NCI-H748 (cell line): ENCODE data around the gene PLCXD3.

Source experiments
- DNase-seq: peaks from one replicate; lab custom pipeline; 2025; ENCODE audit not compliant: unreplicated experiment; lab: John Stamatoyannopoulos, UW

Gene PLCXD3

DNA sequence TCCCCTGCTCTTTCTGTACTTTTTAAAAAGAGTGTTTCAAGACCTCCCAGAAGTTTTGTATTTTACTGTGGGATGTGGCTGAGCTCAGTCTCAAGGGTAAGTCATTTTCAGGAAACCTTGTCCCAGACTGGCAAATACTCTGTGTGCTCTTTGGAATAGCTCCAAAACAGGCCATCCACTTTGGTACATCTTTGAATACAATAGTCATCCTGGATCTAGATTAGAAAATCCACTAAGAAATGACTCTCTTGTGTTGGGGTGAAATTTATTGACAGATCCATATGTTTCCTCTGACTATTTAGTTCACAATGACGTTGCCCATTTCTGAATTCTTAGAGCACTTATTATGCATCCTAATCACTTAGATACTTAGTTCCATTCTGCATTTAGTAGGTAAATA is 95.2 kb downstream of the PLCXD3 start:
- no peak for DNase-seq

DNA sequence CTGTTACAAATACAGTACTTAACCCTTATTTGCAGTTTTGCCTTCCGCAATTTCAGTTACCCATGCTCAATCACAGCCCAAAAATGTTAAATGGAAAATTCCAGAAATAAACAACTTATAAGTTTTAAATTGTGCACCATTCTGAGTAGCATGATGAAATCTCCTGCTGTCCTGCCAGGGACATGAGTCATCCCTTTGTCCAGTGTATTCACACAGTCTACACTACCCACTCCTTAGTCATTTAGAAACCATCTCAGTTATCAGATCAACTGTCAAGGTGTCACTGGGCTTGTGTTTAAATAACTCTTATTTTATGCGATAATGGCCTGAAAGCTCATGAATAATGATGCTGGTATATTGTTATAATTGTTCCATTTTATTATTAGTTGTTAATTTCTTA is 95.8 kb downstream of the PLCXD3 start:
- no peak for DNase-seq

DNA sequence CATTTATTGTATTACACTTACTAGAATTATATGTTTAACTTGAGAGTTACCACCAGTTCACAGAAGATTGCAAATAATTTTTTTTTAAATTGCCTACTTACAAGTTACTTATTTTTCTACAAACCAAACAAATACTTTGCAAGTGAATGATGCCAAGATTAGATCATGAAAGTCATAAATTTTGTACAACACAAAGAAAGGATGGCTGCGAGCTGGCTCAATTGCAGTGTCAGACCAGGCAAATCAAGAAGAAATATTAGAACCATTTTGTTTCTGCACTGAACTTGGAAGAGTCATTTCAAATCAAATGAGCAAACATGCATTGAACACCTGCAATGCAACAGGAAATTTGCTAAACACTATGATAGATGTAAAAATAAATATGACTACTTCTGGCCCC is 97.3 kb downstream of the PLCXD3 start:
- no peak for DNase-seq

DNA sequence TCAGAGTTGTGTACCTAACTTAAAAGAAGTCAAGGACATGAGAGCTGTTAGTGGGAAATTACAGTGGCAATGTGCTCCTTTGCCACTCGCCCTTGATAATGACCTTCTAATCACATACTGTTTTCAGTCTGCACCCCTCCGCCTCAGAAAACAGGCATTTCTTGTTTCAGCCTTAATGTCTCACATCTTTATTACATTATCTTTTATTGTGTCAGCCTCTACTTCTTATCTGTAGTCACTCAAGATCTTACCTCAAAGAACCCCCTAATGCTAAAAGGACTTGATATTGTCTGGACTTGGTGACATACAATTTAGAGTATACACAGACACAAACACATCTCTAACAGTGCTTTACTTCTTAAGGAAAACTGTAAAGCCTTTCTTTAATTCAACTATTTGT is 97.9 kb downstream of the PLCXD3 start:
- DNase-seq = no peak

DNA sequence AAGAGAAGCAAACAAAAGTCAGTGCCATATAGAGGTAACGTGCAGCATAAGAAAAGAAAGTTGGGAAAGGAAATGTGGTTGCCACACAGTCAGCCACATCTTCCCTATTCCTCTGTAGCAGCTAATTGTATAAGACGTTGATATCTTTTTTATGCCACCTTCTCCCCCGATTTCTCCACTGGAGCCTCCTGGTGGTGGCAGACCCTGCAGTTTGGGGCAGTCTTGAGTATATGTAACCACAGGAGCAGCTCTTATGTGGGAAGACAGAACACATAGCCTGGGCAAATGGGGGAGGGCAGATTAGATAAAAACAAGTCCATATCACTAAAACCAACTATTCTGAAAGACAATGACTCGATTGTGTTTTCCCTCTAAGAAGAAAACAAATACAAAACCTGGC is 99.7 kb downstream of the PLCXD3 start:
- DNase-seq = no peak

DNA sequence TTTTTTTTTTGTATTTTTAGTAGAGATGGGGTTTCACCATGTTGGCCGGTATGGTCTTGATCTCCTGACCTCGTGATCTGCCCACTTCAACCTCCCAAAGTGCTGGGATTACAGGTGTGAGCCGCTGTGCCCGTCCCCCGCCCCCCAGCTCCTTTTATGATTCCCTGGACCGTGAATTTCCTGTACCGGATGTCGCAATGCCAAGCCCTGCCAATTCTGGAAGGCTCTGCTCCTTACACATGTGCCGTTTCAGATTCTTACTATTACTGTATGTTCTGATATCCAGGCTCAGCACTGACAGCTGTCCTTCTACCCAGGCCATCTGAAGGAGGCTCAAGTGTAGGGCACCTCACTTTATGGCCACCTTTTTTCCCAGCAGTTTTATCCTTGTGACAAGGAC is 100.1 kb downstream of the PLCXD3 start:
- DNase-seq = peak; percentile 25

DNA sequence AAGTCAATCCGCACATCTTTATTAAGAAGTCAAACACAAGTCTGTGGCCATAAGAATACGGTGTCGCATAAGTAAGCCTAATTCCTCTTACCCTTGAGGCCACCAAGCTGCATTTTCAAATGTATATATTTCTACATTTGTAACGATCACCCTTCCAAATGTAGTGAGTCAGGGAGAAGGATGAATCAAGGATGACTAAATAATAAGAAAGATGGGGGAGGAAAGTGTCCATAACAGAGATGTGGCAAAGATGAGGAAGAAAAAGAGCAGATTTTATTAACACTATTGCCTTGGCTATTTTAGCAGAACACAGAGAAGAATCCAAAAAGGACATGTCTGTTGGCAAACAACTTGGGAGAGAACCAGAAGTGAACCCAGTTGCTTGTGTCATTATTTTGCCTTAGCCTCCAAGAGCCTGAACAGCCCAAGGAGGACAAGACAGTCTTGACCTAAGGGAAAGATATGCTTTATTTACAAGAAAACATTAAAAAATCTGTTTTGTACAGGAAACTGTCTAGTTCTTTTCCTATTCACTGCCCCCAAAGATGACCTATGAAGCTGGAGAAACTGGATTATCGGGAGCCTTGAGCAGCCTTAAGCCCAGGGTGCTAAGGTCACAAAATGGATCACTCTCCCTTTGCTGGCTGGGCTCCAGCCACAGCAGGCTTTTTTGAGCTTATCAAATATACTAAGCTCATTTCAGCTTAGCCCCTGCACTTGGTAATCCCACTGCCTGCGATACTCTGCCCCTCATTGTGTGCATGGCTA is 101.5 kb downstream of the PLCXD3 start:
- DNase-seq = no peak

DNA sequence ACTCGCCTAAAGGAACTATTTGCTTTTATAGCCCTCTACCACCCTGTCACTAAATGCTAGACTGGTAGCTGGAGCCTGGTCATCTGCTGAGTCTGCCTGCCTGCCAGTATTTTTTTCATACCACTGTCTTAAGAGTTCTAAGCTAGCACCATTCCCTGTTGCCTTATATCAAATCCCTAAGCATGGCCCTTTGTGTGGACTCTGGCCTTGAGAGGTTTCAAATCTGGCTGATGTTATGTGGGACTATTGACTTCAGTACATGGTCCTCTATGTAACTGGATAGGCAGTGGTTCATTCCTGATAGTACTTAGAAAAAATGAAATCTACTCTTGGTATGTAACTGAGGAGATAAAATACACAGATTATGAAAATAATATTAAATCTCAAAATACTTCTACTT is 103.5 kb downstream of the PLCXD3 start:
- DNase-seq = no peak

DNA sequence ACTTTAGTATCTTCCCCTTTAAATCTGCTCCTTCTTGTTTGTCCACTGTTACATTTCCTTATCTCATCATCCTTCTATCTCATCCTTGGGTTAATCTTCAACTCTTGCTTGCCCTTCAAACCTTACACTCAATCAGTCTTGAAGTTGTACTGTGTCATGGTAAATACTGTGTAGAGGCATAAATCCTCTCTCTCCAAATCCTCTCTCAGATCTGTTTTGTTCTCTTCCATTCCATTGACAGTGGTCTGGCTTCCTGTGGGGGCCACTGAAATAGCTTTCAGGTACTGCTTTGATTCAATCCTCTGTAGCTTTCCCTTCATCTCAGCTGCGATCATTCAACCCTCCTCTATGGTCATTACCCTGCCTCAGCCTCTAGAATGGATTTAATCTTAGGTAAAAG is 104.0 kb downstream of the PLCXD3 start:
- no peak for DNase-seq

DNA sequence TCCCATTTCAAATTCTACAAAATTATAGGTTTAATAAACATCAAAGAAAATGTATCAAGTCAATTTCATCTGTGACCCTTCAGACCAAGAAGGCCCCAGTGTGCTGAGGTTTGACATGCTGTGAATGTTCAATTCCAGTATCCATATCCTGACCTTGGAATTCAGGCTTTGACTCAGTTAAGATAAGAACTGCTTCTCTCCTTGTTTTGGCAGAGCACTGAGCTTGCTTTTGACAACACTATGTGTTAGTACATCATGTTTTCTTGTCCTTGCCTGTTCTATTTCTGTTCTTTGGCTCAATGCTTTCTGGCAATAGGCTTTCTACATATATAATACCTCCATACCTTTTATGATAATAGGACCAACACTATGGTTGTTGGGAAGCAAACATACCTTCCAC is 105.6 kb downstream of the PLCXD3 start:
- no peak for DNase-seq

DNA sequence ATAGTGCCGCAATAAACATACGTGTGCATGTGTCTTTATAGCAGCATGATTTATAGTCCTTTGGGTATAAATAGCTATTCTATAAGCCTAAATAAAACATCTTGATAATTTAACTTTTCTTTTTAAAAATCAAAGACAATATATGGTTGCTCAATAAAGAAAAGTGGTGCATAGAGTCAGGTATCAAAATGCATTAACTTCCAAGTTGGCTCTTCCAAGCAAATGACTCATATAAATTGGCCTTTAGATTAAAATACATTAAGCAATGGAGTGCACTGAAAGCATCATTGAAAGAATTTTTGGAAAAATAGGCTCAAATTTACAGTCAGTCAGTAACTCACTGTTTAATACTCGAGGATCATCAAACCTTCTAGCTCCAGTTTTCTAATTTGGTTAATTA is 106.6 kb downstream of the PLCXD3 start:
- no peak for DNase-seq

DNA sequence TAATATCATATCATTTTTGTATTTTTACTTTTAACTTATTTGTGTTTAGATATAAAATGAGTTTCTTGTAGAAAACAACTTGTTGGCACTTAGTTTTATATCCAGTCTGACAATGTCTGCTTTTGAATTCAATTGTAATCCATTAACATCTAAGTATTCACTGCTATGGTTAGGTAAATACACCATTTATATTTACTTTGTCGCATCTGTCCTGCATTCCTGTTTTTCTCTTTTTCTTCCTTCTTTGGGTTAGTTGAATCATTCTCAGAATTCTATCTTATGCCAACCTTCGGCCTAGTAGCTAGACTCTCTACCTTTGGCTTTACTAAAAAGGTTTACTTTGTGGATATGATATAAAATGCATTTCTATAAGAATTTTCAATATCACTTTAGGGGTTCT is 107.6 kb downstream of the PLCXD3 start:
- no peak for DNase-seq

DNA sequence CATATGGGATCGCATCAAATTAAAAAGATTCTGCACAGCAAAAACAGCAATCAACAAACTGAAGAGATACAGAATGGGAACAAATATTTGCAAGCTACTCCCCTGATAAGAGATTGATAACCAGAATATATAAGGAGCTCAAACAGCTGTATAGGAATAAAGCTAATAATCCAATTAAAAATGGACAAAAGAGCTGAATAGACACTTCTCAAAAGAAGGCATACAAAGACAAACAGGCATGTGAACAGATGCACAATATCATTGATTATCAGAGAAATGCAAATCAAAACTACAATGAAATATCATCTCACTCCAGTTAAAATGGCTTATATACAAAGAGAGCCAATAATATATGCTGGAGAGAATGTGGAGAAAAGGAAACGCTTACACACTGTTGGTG is 110.6 kb downstream of the PLCXD3 start:
- DNase-seq = no peak

DNA sequence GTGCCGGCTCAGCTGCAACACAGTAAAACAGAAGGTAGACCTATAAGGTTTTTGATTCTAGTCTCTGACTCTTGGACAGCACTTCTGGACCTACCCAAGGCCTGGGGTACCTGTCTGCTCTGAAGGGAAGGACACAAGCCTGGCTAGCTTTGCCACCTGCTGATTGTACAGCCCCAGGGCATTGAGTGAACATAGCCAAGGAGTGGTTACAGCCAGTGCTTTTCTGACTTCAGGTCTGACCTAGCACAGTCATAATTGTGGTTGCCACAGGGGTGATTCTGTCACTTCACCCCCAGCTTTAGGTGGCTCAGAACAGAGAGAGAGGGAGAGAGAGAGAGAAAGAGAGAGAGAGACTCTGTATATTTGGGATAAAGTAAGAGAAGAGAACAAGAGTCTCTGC is 118.4 kb downstream of the PLCXD3 start:
- no peak for DNase-seq

DNA sequence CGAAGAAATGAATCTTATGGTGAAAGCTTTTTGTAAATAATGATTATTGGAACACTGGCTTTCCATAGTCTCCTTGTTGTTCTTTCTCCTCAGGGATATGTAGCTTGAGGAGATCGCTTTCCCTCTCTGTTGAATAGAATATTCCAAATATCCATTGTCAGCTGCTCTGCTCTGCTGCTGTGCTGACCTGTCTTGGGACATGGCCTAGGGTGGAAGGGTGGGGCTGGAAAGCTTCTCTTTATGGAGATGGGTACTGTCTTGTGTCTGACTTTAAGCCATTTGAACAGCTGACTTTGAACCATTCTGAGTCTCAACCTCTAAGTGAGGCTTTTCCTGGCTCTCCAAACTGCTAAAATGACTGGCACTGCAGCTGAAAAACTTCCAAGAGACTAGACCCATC is 135.8 kb downstream of the PLCXD3 start:
- DNase-seq = no peak

DNA sequence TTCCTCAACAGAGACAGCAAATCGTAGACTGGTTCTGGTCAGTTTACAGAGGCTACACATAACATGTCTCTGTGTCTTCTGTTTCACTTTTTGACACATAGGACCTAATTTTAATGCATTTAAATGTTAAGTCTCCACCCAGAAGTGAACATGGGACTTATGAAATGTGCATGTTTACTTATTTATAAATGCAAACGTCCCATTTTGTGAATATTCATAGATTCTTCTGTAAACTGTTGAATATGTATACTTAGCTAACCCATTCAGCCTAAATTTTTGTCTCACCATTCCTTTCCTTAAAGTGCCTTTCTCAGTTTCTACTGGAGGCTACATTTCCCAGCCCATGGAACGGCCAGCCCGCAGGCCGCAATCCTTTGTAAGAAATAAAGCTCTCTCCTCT is 137.2 kb downstream of the PLCXD3 start:
- DNase-seq = no peak

DNA sequence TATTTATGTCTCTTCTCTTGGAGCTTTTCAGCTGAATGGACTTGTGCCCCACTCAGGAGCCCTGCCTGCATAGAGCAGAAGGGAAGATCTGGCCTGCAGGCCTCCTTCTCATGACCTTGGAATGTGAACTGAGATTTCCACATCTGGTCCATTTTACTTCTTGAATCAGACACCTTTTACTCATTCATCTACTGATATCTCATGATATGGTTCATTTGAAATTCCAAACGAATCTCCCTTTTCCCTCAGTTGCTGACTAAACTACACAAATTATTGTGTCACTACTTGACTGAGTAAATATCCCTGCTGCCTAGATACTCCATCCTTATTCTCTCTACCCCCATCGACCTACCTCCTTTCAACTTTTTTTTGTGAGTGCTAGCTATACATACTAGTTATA is 138.7 kb downstream of the PLCXD3 start:
- DNase-seq = no peak

DNA sequence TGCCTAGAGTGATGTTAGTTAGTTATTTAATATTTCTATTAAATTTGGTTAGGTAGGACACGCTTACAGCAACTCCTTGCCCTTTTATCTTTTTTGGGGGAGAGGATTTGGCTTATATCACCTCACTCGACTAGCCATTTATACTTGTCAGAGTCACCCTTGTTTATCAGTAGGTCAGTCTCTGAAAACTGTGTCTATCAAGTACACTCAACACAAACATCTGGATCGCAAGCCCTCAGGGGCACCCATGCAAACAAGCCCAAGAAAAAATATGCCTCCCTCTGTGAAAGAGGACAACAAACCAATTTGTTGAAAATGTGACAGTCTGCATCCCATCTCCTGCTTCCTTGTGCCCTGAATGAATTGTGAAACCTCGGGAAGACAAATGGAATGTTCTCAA is 139.9 kb downstream of the PLCXD3 start:
- DNase-seq = no peak

DNA sequence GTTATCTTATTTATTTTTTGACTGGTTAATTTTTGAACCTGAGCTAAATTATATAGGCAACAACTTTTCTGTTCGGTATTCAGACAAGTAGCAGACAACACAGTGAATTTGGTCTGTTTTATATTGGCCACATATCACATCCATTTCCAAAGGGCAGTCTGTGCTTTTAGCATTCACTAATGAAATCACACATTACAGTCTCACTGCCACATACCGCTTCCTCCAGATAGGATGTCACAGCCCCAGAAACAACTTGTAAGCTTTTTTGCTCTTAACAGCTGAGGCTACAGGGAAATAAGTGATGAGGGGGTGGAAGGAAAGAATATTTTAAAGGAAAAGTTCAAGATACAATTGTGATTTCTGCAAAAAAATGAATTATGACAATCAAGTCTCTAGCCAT is 140.6 kb downstream of the PLCXD3 start:
- no peak for DNase-seq

DNA sequence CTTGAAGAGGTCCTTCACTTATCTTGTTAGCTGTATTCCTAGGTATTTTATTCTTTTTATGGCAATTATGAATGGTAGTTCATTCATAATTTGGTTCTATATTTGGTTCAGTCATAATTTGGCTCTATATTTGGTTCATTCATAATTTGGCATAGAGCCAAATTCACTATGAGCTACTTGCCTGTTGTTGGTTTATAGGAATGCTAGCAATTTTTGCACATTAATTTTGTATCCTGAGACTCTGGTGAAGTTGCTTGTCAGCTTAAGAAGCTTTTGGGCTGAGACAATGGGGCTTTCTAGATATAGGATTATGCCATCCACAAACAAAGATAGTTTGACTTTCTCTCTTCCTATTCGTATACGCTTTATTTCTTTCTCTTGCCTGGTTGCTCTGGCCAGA is 142.2 kb downstream of the PLCXD3 start:
- no peak for DNase-seq

DNA sequence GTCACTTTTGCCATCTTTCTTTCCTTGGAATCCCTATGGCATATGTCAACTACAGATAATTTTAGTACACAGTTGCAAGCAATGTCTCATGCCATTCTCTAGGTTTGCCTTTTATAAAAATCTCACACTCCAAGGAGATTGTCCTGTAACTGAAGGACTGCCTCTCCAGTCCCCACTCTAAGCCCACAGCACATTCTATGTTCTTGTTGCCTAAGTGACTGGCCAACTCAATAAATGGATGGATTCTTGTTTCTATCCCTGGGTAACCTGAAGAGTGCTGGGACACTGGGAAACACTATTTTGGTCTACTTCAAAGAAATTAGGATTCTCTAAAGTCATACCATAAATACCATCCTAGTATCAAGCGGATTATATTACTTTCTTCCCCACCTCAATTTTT is 145.0 kb downstream of the PLCXD3 start:
- no peak for DNase-seq

DNA sequence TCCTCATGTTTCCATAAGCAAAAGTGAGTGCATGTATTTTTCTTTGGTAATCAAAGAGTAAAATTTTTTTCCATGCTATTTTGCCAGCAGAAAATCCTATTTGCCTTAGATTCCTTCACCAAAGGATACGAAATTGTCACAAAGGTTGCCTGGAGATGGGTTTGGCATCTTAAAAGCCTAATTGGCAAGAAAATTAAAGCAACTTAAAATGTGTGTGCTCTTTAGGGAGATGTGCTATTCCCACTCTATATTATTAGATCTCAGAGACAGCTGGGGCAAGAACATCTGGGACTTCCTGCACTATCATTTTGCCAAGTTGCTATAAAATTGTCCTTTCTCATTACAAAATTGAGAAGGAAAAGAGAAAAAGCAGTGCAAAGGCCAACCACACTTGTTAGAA is 146.1 kb downstream of the PLCXD3 start:
- no peak for DNase-seq

DNA sequence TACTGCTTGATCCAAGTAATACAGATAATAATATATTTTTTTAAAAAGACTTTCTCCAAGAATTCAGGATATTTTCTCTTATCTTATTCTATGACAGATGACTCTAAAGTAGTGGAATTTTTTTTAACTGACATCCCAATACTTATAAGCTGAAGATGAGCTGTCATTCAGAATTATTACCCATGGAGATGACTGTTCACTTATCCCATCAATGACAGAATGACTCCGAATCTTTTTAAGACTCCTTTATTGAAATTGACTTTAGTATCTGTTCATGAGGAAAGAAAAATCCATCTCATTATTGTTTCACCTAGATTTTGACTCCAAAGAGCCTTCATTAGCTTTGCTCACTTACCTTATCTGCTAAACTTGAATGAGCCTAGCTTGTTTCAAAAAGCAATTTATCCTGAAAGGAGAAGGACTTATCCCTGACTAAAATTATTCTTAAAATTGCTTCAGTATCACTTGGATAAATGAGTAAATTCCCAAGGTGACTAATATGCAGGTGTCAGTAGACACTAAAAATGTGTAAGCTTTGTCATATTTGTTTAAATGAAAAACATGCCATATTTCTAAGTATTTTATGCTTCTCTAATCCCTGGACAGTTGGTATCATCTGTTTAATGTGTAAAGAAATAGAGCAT is 146.9 kb downstream of the PLCXD3 start:
- no peak for DNase-seq
